ENCODE measurements around the gene PARVA.

The PARVA gene

DNA sequence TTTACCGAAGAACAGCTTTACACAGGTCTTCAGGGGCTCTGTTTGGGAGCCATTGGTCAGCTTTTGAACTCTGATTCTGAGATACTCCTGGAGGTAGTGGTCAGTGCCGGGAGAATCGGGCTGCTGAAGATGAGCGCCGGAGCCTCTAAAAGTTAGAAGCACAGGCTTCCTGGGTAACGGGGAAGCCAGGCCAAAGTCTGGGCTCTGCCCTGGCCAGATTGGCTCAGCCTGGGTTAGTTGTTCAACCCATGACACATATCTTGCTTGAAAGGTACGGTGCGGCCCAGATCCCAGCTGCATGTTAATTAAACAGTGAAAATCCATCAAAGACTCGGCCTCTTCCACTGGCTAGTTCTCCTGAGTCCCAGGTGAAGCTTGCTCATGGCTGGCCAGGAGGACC is 18.0 kb downstream of the PARVA start:
- no peak overlapping the region for H3K4me3 ChIP-seq (ENCODE audit: low read length)
- peaks cover 33% of the 10 kb centered on the region for H3K4me1 ChIP-seq (ENCODE audit: control insufficient read depth, insufficient read depth, low read length)
- H3K9ac ChIP-seq (ENCODE audit: low read length), result no peak overlapping the region
- H3K36me3 ChIP-seq (ENCODE audit: control insufficient read depth, insufficient read depth, low read length), result no peaks in the 10 kb centered on the region
- peak overlapping the region; percentile 79 for H3K27ac ChIP-seq (ENCODE audit: low read depth, low read length)
- no peaks in the 10 kb centered on the region for H3K27me3 ChIP-seq (ENCODE audit: control insufficient read depth, insufficient read depth, low read length)

DNA sequence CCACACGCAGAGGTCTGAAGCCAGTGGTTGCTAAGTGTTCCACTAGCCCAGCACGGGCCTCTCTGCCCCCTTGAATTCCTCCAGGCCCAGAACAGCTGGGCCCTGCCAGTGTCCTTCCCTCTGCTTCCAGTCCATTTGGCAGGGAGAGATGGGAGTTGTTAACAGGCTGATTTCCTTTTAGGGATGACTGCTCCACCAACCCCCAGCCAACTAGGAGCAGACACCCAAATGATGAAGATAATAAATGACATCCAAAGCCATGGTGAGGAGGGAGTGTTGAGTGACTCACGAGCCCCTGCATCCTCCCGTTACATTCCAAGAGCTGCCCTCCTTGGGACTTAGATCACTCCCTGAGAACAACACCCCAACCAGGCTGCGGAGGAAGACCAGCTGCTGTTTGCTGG is 20.6 kb downstream of the PARVA start:
- H3K4me1 ChIP-seq (ENCODE audit: control insufficient read depth, insufficient read depth, low read length), result peaks cover 46% of the 10 kb centered on the region

DNA sequence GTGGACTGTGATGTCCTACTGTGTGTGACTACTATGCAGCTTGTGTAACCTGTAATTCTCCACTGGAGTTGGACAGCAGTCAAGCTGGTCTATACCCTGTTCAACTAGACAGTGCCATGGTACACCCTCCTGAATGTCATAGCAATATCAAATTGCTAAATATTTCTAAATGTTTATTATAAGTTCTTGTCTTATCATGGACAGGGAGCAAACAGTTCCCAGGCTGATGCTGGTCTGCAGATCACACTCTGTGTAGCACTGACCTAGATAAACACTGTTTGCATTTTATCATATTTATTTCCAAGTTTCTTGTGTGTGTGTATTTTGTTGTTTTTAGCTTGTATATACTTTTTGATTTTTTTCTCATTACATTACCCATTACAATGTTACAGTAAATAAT is 22.0 kb downstream of the PARVA start:
- Histone ChIP-seq H3K4me3 (ENCODE audit: low read length) (no peak overlapping the region), H3K9ac (ENCODE audit: low read length) (no peak overlapping the region), H3K4me1 (ENCODE audit: control insufficient read depth, insufficient read depth, low read length) (peaks cover 60% of the 10 kb centered on the region), H3K27me3 (ENCODE audit: control insufficient read depth, insufficient read depth, low read length) (no peaks in the 10 kb centered on the region), H3K36me3 (ENCODE audit: control insufficient read depth, insufficient read depth, low read length) (no peaks in the 10 kb centered on the region), H3K27ac (ENCODE audit: low read depth, low read length) (peak overlapping the region; percentile 97)

More for the DNA sequence above, 20.6 kb downstream of the PARVA start:
- Histone ChIP-seq H3K4me3 (ENCODE audit: low read length) (peak overlapping the region; percentile 15), H3K27me3 (ENCODE audit: control insufficient read depth, insufficient read depth, low read length) (no peaks in the 10 kb centered on the region), H3K36me3 (ENCODE audit: control insufficient read depth, insufficient read depth, low read length) (no peaks in the 10 kb centered on the region), H3K9ac (ENCODE audit: low read length) (no peak overlapping the region), H3K27ac (ENCODE audit: low read depth, low read length) (peak overlapping the region; percentile 97)

DNA sequence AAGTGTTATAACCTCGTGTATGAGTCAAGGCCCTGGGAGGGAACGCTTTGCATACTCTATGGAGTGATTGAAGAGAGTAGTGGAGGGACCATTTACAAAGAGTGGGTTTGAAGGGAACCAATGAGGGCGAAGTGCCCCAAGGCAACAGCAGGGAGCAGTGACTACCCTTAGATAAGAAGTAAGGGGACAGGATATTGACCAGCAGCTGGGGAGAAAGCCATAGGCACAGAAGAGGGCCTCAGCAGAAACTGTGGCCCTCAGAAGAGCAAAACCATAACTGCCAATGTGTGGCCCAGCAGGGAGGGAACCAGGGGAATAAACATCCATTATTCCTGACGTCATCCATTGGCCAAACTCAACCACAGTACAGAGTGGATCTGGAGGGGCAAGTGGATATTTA is 24.7 kb downstream of the PARVA start:
- Histone ChIP-seq H3K4me3 (ENCODE audit: low read length) (no peak overlapping the region), H3K9ac (ENCODE audit: low read length) (no peak overlapping the region), H3K27ac (ENCODE audit: low read depth, low read length) (peak overlapping the region; percentile 96), H3K36me3 (ENCODE audit: control insufficient read depth, insufficient read depth, low read length) (no peaks in the 10 kb centered on the region), H3K27me3 (ENCODE audit: control insufficient read depth, insufficient read depth, low read length) (no peaks in the 10 kb centered on the region), H3K4me1 (ENCODE audit: control insufficient read depth, insufficient read depth, low read length) (peaks cover 63% of the 10 kb centered on the region)

DNA sequence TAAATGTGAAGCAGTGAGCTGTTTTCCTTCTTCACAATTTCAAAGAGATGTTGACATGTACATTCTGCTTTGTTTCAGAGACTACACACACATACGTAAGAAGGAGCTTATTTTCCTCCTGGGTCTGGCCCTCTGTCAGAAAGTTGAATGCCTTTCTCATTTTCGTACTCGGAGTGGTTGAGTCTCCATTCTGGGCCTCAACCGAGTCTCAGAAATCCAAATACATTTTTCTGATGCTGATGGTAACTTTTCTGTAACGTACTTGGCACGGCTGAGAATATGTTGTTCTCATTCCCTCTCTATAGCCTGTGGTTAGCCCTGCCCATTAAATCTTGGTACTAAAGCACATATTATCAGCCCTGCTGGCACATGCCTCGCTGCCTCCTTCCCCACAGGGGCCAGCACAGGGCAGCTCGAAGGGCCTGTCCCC is 25.3 kb downstream of the PARVA start:
- Histone ChIP-seq H3K27me3 (ENCODE audit: control insufficient read depth, insufficient read depth, low read length) (no peaks in the 10 kb centered on the region), H3K9ac (ENCODE audit: low read length) (no peak overlapping the region), H3K36me3 (ENCODE audit: control insufficient read depth, insufficient read depth, low read length) (no peaks in the 10 kb centered on the region), H3K4me3 (ENCODE audit: low read length) (no peak overlapping the region), H3K27ac (ENCODE audit: low read depth, low read length) (peak overlapping the region; percentile 96), H3K4me1 (ENCODE audit: control insufficient read depth, insufficient read depth, low read length) (peaks cover 61% of the 10 kb centered on the region)

DNA sequence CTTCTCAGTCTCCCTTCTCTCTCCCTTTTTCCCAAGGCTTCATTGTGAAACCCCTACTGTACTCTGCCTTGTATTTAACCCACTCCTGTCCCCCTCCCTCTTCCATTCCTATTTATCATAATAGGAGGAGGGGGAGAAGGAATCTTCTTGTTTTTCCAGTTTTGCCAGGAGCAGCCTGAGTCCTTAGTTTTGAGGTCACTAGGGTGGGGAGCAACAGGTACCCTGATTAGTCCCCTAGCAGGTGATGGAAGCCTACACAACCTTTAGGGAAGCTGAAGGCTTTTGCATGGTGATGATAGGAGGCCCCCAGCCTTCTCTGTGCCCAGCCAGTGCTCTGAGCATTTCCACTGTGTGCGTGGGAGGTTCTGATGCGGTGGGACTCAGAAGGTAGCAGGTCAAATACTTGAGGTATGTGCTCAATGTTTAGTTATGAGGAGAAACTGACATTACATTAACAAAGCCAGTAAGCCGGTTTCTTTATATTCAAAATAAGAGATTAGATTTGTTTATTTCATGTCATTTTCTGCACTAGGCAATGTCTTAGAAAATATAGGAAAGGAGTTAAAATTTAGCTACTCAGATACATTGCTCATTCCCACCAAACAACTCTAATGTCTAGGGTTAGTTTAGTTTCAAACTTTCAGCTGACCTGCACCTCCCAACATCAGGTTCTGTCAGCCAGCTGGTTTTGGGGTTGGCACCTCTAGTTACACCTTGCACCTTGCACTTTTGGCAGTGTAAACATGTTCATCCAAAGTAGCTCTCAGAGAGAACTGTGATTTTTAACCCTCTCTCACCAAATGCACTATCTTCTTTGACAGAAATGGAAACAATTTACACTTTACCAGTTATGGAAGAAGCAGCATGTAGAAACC is 26.0 kb downstream of the PARVA start:
- H3K36me3 ChIP-seq (ENCODE audit: control insufficient read depth, insufficient read depth, low read length), result no peaks in the 10 kb centered on the region
- no peak overlapping the region for H3K9ac ChIP-seq (ENCODE audit: low read length)
- peak overlapping the region; percentile 96 for H3K27ac ChIP-seq (ENCODE audit: low read depth, low read length)
- peaks cover 61% of the 10 kb centered on the region for H3K4me1 ChIP-seq (ENCODE audit: control insufficient read depth, insufficient read depth, low read length)
- peak overlapping the region; percentile 31 for H3K4me3 ChIP-seq (ENCODE audit: low read length)
- no peaks in the 10 kb centered on the region for H3K27me3 ChIP-seq (ENCODE audit: control insufficient read depth, insufficient read depth, low read length)

DNA sequence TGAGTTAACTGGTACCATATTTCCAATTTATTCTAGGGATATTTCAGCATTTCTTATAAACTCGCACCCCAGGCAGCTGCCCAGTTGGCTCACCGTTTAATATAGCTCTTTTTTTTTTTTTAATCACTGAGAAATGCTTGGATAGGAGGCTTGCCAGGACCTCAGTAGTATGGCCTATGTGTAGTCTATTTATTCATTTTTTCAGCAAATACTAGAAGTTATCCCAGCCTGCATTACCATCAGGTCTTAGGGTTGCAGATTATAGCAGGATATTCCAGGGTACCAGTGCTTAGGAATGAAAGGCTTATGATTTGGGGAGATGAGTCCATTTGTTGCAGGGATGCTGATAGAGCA is 26.6 kb downstream of the PARVA start:
- H3K36me3 ChIP-seq (ENCODE audit: control insufficient read depth, insufficient read depth, low read length), result no peaks in the 10 kb centered on the region
- no peak overlapping the region for H3K9ac ChIP-seq (ENCODE audit: low read length)
- no peak overlapping the region for H3K4me3 ChIP-seq (ENCODE audit: low read length)
- H3K4me1 ChIP-seq (ENCODE audit: control insufficient read depth, insufficient read depth, low read length), result peaks cover 61% of the 10 kb centered on the region
- no peaks in the 10 kb centered on the region for H3K27me3 ChIP-seq (ENCODE audit: control insufficient read depth, insufficient read depth, low read length)
- H3K27ac ChIP-seq (ENCODE audit: low read depth, low read length), result peak overlapping the region; percentile 96

DNA sequence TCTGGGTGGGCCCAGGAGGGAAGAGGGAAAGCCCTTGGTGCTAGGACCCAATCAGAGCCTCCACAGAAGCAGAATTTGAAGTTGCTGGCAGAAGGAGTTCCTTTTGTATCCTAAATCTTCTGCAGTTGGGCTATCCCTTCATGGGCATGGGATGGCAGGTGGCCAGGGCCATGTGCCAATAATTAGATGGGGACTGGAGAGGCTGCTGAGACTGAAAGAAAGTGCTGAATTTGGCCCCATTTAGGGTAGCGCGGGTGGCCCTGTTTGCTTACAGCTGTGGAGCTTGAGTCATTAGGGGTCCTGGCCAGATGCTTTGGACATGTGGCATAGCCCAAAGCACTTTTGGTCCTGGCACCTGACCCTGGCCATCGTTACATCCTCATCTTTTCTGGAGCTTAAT is 27.1 kb downstream of the PARVA start:
- H3K4me1 ChIP-seq (ENCODE audit: control insufficient read depth, insufficient read depth, low read length), result peaks cover 65% of the 10 kb centered on the region
- H3K27me3 ChIP-seq (ENCODE audit: control insufficient read depth, insufficient read depth, low read length), result no peaks in the 10 kb centered on the region
- H3K4me3 ChIP-seq (ENCODE audit: low read length), result no peak overlapping the region
- H3K9ac ChIP-seq (ENCODE audit: low read length), result no peak overlapping the region
- no peaks in the 10 kb centered on the region for H3K36me3 ChIP-seq (ENCODE audit: control insufficient read depth, insufficient read depth, low read length)
- H3K27ac ChIP-seq (ENCODE audit: low read depth, low read length), result peak overlapping the region; percentile 96

DNA sequence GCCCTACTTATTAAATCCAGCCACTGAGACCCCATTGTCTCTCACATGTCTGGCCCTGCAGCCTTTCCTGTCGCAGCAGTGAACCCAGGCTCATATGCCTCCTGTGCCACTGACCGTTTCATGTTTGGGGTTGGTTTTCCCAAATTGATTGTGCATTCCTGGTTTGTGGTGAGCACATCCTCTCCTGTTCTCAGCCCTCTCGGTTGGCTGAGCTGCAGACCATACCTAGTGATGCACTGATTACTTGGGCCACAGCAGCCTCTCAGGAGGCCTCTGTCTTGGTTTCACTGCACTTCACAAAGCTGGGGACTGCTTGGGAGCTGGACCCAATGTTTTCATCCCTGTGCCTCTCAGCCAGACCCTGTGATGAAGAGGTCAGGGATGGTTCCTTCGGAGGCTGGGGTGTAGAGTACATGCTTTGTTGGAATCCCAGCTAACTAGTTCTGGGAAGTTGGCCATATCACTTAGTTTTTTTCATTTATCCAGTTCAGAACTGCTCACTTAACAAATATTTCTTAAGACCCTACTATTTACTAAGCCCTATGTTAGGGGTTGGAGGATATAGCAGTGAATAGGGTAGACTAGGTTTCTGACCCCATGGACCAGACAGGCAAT is 30.9 kb downstream of the PARVA start:
- H3K27ac ChIP-seq (ENCODE audit: low read depth, low read length), result peak overlapping the region; percentile 98

DNA sequence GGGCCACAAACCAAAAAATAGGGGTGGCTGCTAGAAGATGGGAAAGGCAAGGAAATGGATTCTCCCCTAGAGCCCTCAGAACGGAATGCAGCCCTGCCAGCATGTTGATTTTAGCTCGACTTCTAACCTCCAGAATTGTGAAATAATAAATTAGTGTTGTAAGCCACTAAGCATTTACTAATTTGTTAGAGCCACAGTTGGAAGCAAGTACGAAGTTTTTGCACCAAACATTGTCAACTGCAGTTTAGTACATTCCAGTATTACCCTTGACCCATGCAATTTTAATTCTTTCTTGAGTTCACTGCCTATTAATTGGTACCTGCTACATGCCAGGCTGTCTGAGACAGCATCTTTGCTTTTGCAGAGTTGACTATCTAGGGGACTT is 32.2 kb downstream of the PARVA start:
- peak overlapping the region; percentile 98 for H3K27ac ChIP-seq (ENCODE audit: low read depth, low read length)
- no peak overlapping the region for H3K9ac ChIP-seq (ENCODE audit: low read length)
- H3K27me3 ChIP-seq (ENCODE audit: control insufficient read depth, insufficient read depth, low read length), result no peaks in the 10 kb centered on the region
- no peak overlapping the region for H3K4me3 ChIP-seq (ENCODE audit: low read length)
- no peaks in the 10 kb centered on the region for H3K36me3 ChIP-seq (ENCODE audit: control insufficient read depth, insufficient read depth, low read length)
- peaks cover 72% of the 10 kb centered on the region for H3K4me1 ChIP-seq (ENCODE audit: control insufficient read depth, insufficient read depth, low read length)

More for the DNA sequence above, 30.9 kb downstream of the PARVA start:
- Histone ChIP-seq H3K9ac (ENCODE audit: low read length) (no peak overlapping the region), H3K36me3 (ENCODE audit: control insufficient read depth, insufficient read depth, low read length) (no peaks in the 10 kb centered on the region), H3K4me3 (ENCODE audit: low read length) (no peak overlapping the region), H3K4me1 (ENCODE audit: control insufficient read depth, insufficient read depth, low read length) (peaks cover 71% of the 10 kb centered on the region), H3K27me3 (ENCODE audit: control insufficient read depth, insufficient read depth, low read length) (no peaks in the 10 kb centered on the region)

DNA sequence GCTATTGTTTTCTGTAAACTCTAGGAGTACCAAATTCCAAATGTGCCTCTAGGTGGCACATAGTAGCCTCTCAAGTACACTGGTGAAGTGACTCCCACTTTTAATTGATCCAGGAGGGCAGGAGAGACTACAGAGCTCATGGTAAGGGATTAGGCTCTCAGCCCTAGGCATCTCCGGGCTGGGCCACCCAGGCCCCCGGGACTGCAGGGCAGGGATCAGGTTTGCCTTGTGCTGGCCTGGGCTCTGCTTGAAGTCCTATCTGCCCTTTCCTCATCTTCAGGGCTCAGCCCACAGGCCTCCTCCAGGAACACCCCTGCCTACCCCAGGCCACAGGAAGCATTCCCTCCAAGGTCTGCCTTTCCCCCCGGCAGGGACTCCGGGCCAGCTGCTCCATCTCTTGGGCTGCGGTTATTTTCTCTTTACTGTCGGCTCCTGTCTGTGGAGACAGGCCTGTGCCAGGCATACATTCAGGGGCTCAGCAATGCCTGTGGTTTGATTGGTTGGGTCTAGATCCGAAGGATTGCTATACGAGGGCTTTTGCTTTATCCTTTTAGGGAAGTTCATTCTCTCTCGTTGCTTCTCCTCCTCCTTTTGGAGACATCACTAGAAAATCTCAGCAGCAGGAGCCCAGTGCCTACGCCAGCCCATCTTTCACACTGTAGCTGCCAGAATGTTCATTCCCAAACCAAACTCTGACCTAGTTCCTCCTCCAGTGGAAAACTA is 32.8 kb downstream of the PARVA start:
- Histone ChIP-seq H3K36me3 (ENCODE audit: control insufficient read depth, insufficient read depth, low read length) (no peaks in the 10 kb centered on the region), H3K4me1 (ENCODE audit: control insufficient read depth, insufficient read depth, low read length) (peaks cover 73% of the 10 kb centered on the region), H3K27ac (ENCODE audit: low read depth, low read length) (peak overlapping the region; percentile 98), H3K4me3 (ENCODE audit: low read length) (no peak overlapping the region), H3K9ac (ENCODE audit: low read length) (no peak overlapping the region), H3K27me3 (ENCODE audit: control insufficient read depth, insufficient read depth, low read length) (no peaks in the 10 kb centered on the region)

DNA sequence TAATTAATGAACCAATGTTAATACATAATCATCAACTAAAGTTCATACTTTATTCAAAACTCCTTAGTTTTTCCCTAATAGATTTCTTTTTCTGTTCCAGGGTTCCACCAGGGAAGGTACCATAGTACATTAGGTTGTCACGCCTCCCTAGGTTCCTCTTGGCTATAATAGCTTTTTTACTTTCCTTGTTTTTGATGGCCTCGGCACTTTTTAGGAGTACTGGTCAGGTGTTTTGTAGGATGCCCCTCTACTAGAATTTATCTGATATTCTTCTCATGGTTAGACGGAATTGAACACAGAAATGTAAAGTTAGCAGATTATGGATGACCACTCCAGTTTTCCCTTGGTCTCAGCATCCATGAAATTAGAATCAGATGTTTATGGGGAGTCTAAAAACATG is 34.0 kb downstream of the PARVA start:
- no peaks in the 10 kb centered on the region for H3K27me3 ChIP-seq (ENCODE audit: control insufficient read depth, insufficient read depth, low read length)
- H3K9ac ChIP-seq (ENCODE audit: low read length), result no peak overlapping the region
- peak overlapping the region; percentile 98 for H3K27ac ChIP-seq (ENCODE audit: low read depth, low read length)
- peaks cover 77% of the 10 kb centered on the region for H3K4me1 ChIP-seq (ENCODE audit: control insufficient read depth, insufficient read depth, low read length)
- H3K4me3 ChIP-seq (ENCODE audit: low read length), result no peak overlapping the region
- no peaks in the 10 kb centered on the region for H3K36me3 ChIP-seq (ENCODE audit: control insufficient read depth, insufficient read depth, low read length)
